B cell (primary cell): Measurements from ENCODE around the gene STAT4. TPM values are rescaled to one million over a fixed set of nuclear protein-coding genes. Genes with fewer than 3 reads are reported as not detected.

Source experiments
- ATAC-seq: fragments of 200-7000 bp; cut with Tn5 transposase; one replicate; pipeline ENCODE4 v1.10.0; 2021; ENCODE audit warnings: low read depth, mild to moderate bottlenecking, moderate number of reproducible peaks, moderate library complexity
- CTCF ChIA-PET: fragments of 350-600 bp; sonication (Branson Sonifier 250); formaldehyde crosslinking; loops from one replicate; lab custom pipeline; 2021; ENCODE audit warnings: antibody characterized with exemption, inconsistent platforms; lab: Charles Lee
- POLR2A ChIA-PET: fragments of 350-600 bp; sonication (Branson Sonifier 250); formaldehyde crosslinking; loops from one replicate; lab custom pipeline; 2021; ENCODE audit warnings: antibody characterized with exemption; lab: Charles Lee
- DNase-seq: peaks from one replicate; pipeline ENCODE4 v3.0.0; 2013
- H2AFZ ChIP-seq: 2 replicates; pipeline ENCODE4 v1.6.1; 2012; ENCODE audit warnings: mild to moderate bottlenecking, low read depth, low read length; ENCODE audit not compliant: insufficient read depth, poor library complexity, severe bottlenecking
- H3K27ac ChIP-seq, 2 donors: 1 replicate in 1 of 2; 2 replicates in 1 of 2; pipeline ENCODE4 v1.5.1; 2012 to 2013; ENCODE audit warnings: low read length in 2 of 2, mild to moderate bottlenecking in 2 of 2, moderate library complexity in 1 of 2
- H3K27me3 ChIP-seq, 4 experiments: fragments of 200-600 bp in 1 of 4; sonication (generic) in 1 of 4; replicated peaks in 1 of 4; 1 replicate in 2 of 4; 2 replicates in 2 of 4; pipeline versions ENCODE4 v1.6.1 to v1.7.0; 2013 to 2016; ENCODE audit warnings: low read length in 3 of 4, mild to moderate bottlenecking in 2 of 4, mixed read lengths in 1 of 4, moderate library complexity in 1 of 4; ENCODE audit not compliant: insufficient read depth in 4 of 4, control insufficient read depth in 3 of 4; ENCODE audit errors: control extremely low read depth in 1 of 4
- H3K36me3 ChIP-seq, 2 experiments: replicated peaks in 1 of 2; 1 replicate in 1 of 2; 2 replicates in 1 of 2; pipeline versions ENCODE4 v1.6.1 to v1.7.1; 2013; ENCODE audit warnings: low read length in 1 of 2; ENCODE audit not compliant: insufficient read depth in 2 of 2, control insufficient read depth in 1 of 2; ENCODE audit errors: control extremely low read depth in 1 of 2, extremely low read depth in 1 of 2
- H3K4me1 ChIP-seq, 2 donors: fragments of 200-600 bp in 1 of 2; sonication (generic) in 1 of 2; 1 replicate in 1 of 2; 2 replicates in 1 of 2; pipeline versions ENCODE4 v1.5.1 to v1.6.1; 2013 to 2017; ENCODE audit warnings: low read length in 2 of 2; ENCODE audit not compliant: control insufficient read depth in 2 of 2, insufficient read depth in 2 of 2
- H3K4me2 ChIP-seq: replicated peaks from 2 replicates; pipeline ENCODE3; 2012; ENCODE audit warnings: mild to moderate bottlenecking, low read depth, low read length; ENCODE audit not compliant: poor library complexity, severe bottlenecking
- H3K4me3 ChIP-seq, 5 experiments: fragments of 200-600 bp in 1 of 5; sonication (generic) in 1 of 5; 1 replicate in 3 of 5; 2 replicates in 2 of 5; pipeline versions ENCODE4 v1.5.1 to v1.7.0; 2011 to 2016; ENCODE audit warnings: low read length in 4 of 5, mild to moderate bottlenecking in 4 of 5, low read depth in 2 of 5, control low read depth in 1 of 5, moderate library complexity in 1 of 5; ENCODE audit not compliant: insufficient read depth in 1 of 5; ENCODE audit errors: control extremely low read depth in 1 of 5, extremely low read depth in 1 of 5
- H3K79me2 ChIP-seq: fragments of 200-600 bp; sonication (generic); one replicate; pipeline ENCODE4 v1.6.0; 2016; ENCODE audit warnings: low read length; ENCODE audit not compliant: control insufficient read depth, insufficient read depth
- H3K9ac ChIP-seq: fragments of 200-600 bp; sonication (generic); 2 replicates; pipeline ENCODE4 v1.6.1; 2017; ENCODE audit warnings: mild to moderate bottlenecking, low read length, moderate library complexity
- H3K9me3 ChIP-seq, 3 donors: one replicate each; pipeline versions ENCODE4 v1.6.1 to v1.7.1; 2013; ENCODE audit warnings: low read length in 2 of 3; ENCODE audit not compliant: control insufficient read depth in 2 of 3, insufficient read depth in 1 of 3; ENCODE audit errors: control extremely low read depth in 1 of 3
- H4K20me1 ChIP-seq: 2 replicates; pipeline ENCODE4 v1.6.0; 2012; ENCODE audit warnings: mild to moderate bottlenecking, low read length; ENCODE audit not compliant: insufficient read depth, control insufficient read depth, poor library complexity, severe bottlenecking
- H3K27ac Mint-ChIP-seq: one replicate; pipeline ENCODE4 v1.8.0; 2021; ENCODE audit warnings: mixed read lengths
- H3K27me3 Mint-ChIP-seq: one replicate; pipeline ENCODE4 v1.8.0; 2021; ENCODE audit warnings: mixed read lengths
- H3K4me1 Mint-ChIP-seq: one replicate; pipeline ENCODE4 v1.8.0; 2021; ENCODE audit warnings: mixed read lengths
- H3K4me3 Mint-ChIP-seq: one replicate; pipeline ENCODE4 v1.8.0; 2021; ENCODE audit warnings: mixed read lengths
- H3K9me3 Mint-ChIP-seq: one replicate; pipeline ENCODE4 v1.8.0; 2022; ENCODE audit warnings: mixed read lengths; ENCODE audit not compliant: insufficient read depth
- CTCF ChIP-seq: fragments of 200-600 bp; IDR thresholded peaks from one replicate; pipeline ENCODE4 v1.8.0; 2022; ENCODE audit warnings: antibody characterized with exemption, mild to moderate bottlenecking
- EZH2 ChIP-seq: IDR thresholded peaks from 2 replicates; pipeline ENCODE4 v1.6.1; 2012; ENCODE audit warnings: borderline replicate concordance, low read depth, mild to moderate bottlenecking, moderate library complexity, low read length; ENCODE audit not compliant: insufficient read depth, poor library complexity, severe bottlenecking
- WGBS: methylation state at CpG from one replicate; pipeline ENCODE4 v1.1.5; 2013; ENCODE audit warnings: missing lambda C conversion rate; ENCODE audit not compliant: insufficient coverage; 5-methylcytosine and 5-hydroxymethylcytosine counted together
- intact Hi-C: fragments of 100-400 bp; cut with micrococcal nuclease; formaldehyde crosslinking; loops from one replicate; pipeline ENCODE4 v1.10.0; 2022
- polyA plus RNA-seq: library from polyadenylated mRNA; depleted of rRNA; stranded (reverse); fragments of >200 nt; gene quantifications from 2 replicates; pipeline ENCODE4 v1.2.3, GENCODE V29; 2012
- small RNA-seq: library from RNA; depleted of rRNA; stranded (forward); fragments of <200 nt; gene quantifications from one replicate; pipeline ENCODE3, GENCODE V24; 2012; ENCODE audit warnings: low replicate concordance, low read depth; ENCODE audit not compliant: insufficient read length
- total RNA-seq, 2 donors: library from RNA; stranded (reverse); fragments of 120-200 nt in 1 of 2; gene quantifications; 1 replicate in 1 of 2; 2 replicates in 1 of 2; pipeline versions ENCODE4 v1.2.3 to v1.2.4, GENCODE V29; 2013 to 2022

STAT4 gene
- total and polyA plus RNA-seq, 2 donors (not counting 1 experiment from before 2014, with no cell fraction given), result 2.0 to 62.1 TPM

GRCh38 chr2:190979906-190980629 is 170.7 kb downstream of the STAT4 start:
- Histone ChIP-seq H3K9me3 (no peaks in the 10 kb centered on the region), H3K9ac (peak overlapping the region; percentile 10), H3K27ac (peak overlapping the region; percentile 39 to 75), H3K36me3 (peaks cover 19 to 99% of the 10 kb centered on the region in 2 experiments), H4K20me1 (no peaks in the 10 kb centered on the region), H3K4me1 (peaks cover 12 to 14% of the 10 kb centered on the region in 2 donors), H3K4me3 (no peak overlapping the region), H3K4me2 (peak overlapping the region; percentile 46), H3K79me2 (no peaks in the 10 kb centered on the region), H2AFZ (peak overlapping the region; percentile 35), H3K27me3 (no peaks in the 10 kb centered on the region)
- Mint-ChIP-seq H3K27ac (peak overlapping the region; percentile 89), H3K4me1 (peaks cover 19% of the 10 kb centered on the region), H3K27me3 (no peaks in the 10 kb centered on the region), H3K4me3 (peak overlapping the region; percentile 48), H3K9me3 (no peaks in the 10 kb centered on the region)
- ATAC-seq (peak; percentile 24), DNase-seq (peak; percentile 12)
- TF ChIP-seq CTCF, result no peak
- TF ChIP-seq EZH2, result no peak
- POLR2A ChIA-PET, result no interaction called here
- intact Hi-C loops, result no loop called here
- CTCF ChIA-PET, result no interaction called here
- WGBS, result 26% methylated on average over 14 of the region's 14 CpGs

Small RNAs within 50 kb of the gene (small RNA-seq; reads per million reads assigned to genes)
- not detected for gene RNU6-959P

Other genes starting within 250 kb of the STAT4 start
- 50.9 and 53.8 TPM in 2 replicates for gene STAT1, start 136.8 kb downstream of the STAT4 start, total RNA-seq
- 20.3 and 20.5 TPM in 2 replicates for gene STAT1, start 136.8 kb downstream of the STAT4 start, polyA plus RNA-seq
- 0.67 and 1.2 TPM in 2 replicates for gene MYO1B, start 94.4 kb upstream of the STAT4 start, total RNA-seq
- 4.4 and 7.0 TPM in 2 replicates for gene MYO1B, start 94.4 kb upstream of the STAT4 start, polyA plus RNA-seq